SK-N-SH (cell line): Measurements from ENCODE around the gene MYL6B.

Source experiments
- CHD2 ChIP-seq: fragments of 150-350 bp; IDR thresholded peaks from 2 replicates; pipeline ENCODE4 v1.6.1; 2018; ENCODE audit warnings: low read length; ENCODE audit not compliant: partially characterized antibody
- CTCF ChIP-seq: fragments of 200-600 bp; sonication (generic); IDR thresholded peaks from 2 replicates; pipeline ENCODE4 v1.6.1; 2017; ENCODE audit warnings: antibody characterized with exemption, mild to moderate bottlenecking, moderate library complexity
- EP300 ChIP-seq, 2 experiments: IDR thresholded peaks; 2 replicates each; pipeline versions ENCODE4 v1.4.0 to v1.6.1; 2012; ENCODE audit warnings: borderline replicate concordance in 1 of 2, low read depth in 1 of 2, low read length in 1 of 2
- POLR2AphosphoS5 ChIP-seq: IDR thresholded peaks from 2 replicates; pipeline ENCODE4 v1.6.1; 2012; ENCODE audit warnings: low read depth, low read length
- TAF1 ChIP-seq: IDR thresholded peaks from 2 replicates; pipeline ENCODE4 v1.6.1; 2012; ENCODE audit warnings: low read depth, mild to moderate bottlenecking, low read length, moderate library complexity, borderline replicate concordance

- TF ChIP-seq POLR2AphosphoS5 (no peak), EP300 (IDR thresholded peaks at IDR 0.05; ENCODE audit: borderline replicate concordance in 1 of 2, low read depth in 1 of 2, low read length in 1 of 2) (no peak), CHD2 (no peak), CTCF (no peak), TAF1 (no peak)
Observed at GRCh38 chr12:56103066-56103711, 49.2 kb upstream of the MYL6B start.
